NCI-H1694 (cell line): Measurements from ENCODE around the gene SVIL.
"Not testable (repeated sequence)": the region's sequence is repeated elsewhere in the genome, so short reads cannot be mapped to it uniquely, and the experiment has no call there.

Experiments
- DNase-seq: peaks from one replicate; lab custom pipeline; 2025; lab: John Stamatoyannopoulos, UW

SVIL gene

GRCh38 chr10:29515879-29516278 is 118.9 kb downstream of the SVIL start:
- DNase-seq: not testable (repeated sequence)

GRCh38 chr10:29515104-29515503 is 119.7 kb downstream of the SVIL start:
- DNase-seq: not testable (repeated sequence)

- no peak for DNase-seq
Measured at GRCh38 chr10:29514306-29514705, 120.5 kb downstream of the SVIL start.

- no peak for DNase-seq
Measured at GRCh38 chr10:29512425-29512974, 122.3 kb downstream of the SVIL start.

GRCh38 chr10:29511806-29512205 is 123.0 kb downstream of the SVIL start:
- DNase-seq: not testable (repeated sequence)

GRCh38 chr10:29510483-29511157 is 124.2 kb downstream of the SVIL start:
- DNase-seq: not testable (repeated sequence)

GRCh38 chr10:29508554-29509244 is 126.1 kb downstream of the SVIL start:
- no peak for DNase-seq

GRCh38 chr10:29507750-29508149 is 127.0 kb downstream of the SVIL start:
- DNase-seq: not testable (repeated sequence)

GRCh38 chr10:29506324-29506921 is 128.3 kb downstream of the SVIL start:
- not testable (repeated sequence) for DNase-seq

GRCh38 chr10:29502351-29502750 is 132.4 kb downstream of the SVIL start:
- DNase-seq: no peak

- no peak for DNase-seq
Measured at GRCh38 chr10:29501692-29502091, 133.1 kb downstream of the SVIL start.

- DNase-seq: no peak
Measured at GRCh38 chr10:29499993-29500537, 134.7 kb downstream of the SVIL start.

- peak; percentile 23 for DNase-seq
Measured at GRCh38 chr10:29496341-29497162, 138.2 kb downstream of the SVIL start.

- no peak for DNase-seq
Measured at GRCh38 chr10:29495366-29495765, 139.4 kb downstream of the SVIL start.

- no peak for DNase-seq
Measured at GRCh38 chr10:29493697-29494096, 141.1 kb downstream of the SVIL start.

- no peak for DNase-seq
Measured at GRCh38 chr10:29492774-29493173, 142.0 kb downstream of the SVIL start.

- no peak for DNase-seq
Measured at GRCh38 chr10:29491918-29492317, 142.9 kb downstream of the SVIL start.

- not testable (repeated sequence) for DNase-seq
Measured at GRCh38 chr10:29490781-29491280, 143.9 kb downstream of the SVIL start.

GRCh38 chr10:29488471-29488870 is 146.3 kb downstream of the SVIL start:
- DNase-seq: not testable (repeated sequence)

GRCh38 chr10:29487884-29488266 is 146.9 kb downstream of the SVIL start:
- not testable (repeated sequence) for DNase-seq
